MCF 10A (cell line): Measurements from ENCODE around the gene UBB. TPM values are rescaled to one million over a fixed set of nuclear protein-coding genes. Genes with fewer than 3 reads are reported as not detected.

Experiments used
- BruUV-seq: library from RNA; stranded (reverse); fragments of 400-500 nt; replicated peaks from 2 replicates; lab custom pipeline; 2021; lab: Mats Ljungman, UMichigan
- CTCF ChIA-PET: fragments of 300-600 bp; sonication (Branson Sonifier 250); formaldehyde crosslinking; extraction: SDS; loops from one replicate; lab custom pipeline; 2021; ENCODE audit warnings: antibody characterized with exemption, inconsistent platforms; lab: Yijun Ruan, JAX
- POLR2A ChIA-PET: fragments of 300-600, 350-650 bp; sonication (Branson Sonifier 250); formaldehyde crosslinking; extraction: SDS; loops from one replicate; lab custom pipeline; 2020; ENCODE audit warnings: antibody characterized with exemption, inconsistent platforms; lab: Yijun Ruan, JAX
- DNase-seq: peaks from one replicate; pipeline ENCODE4 v3.0.0-alpha.2; 2018; ENCODE audit not compliant: unreplicated experiment
- H3K27ac Mint-ChIP-seq: one replicate; pipeline ENCODE4 v1.8.0; 2022; ENCODE audit warnings: mild to moderate bottlenecking, low read depth, mixed read lengths; ENCODE audit not compliant: unreplicated experiment
- H3K27me3 Mint-ChIP-seq: one replicate; pipeline ENCODE4 v1.8.0; 2022; ENCODE audit warnings: mixed read lengths; ENCODE audit not compliant: insufficient read depth, unreplicated experiment
- H3K36me3 Mint-ChIP-seq: one replicate; pipeline ENCODE4 v1.8.0; 2022; ENCODE audit warnings: mild to moderate bottlenecking, moderate library complexity, mixed read lengths; ENCODE audit not compliant: insufficient read depth, unreplicated experiment
- H3K4me1 Mint-ChIP-seq: one replicate; pipeline ENCODE4 v1.8.0; 2022; ENCODE audit warnings: mixed read lengths; ENCODE audit not compliant: insufficient read depth, unreplicated experiment
- H3K4me3 Mint-ChIP-seq: one replicate; pipeline ENCODE4 v1.8.0; 2022; ENCODE audit warnings: mild to moderate bottlenecking, moderate library complexity, mixed read lengths; ENCODE audit not compliant: unreplicated experiment
- H3K9me3 Mint-ChIP-seq: one replicate; pipeline ENCODE4 v1.8.0; 2022; ENCODE audit warnings: mixed read lengths; ENCODE audit not compliant: unreplicated experiment
- CTCF ChIP-seq: fragments of 200-600 bp; IDR thresholded peaks from one replicate; pipeline ENCODE4 v1.8.0; 2022; ENCODE audit warnings: antibody characterized with exemption, mild to moderate bottlenecking; ENCODE audit not compliant: unreplicated experiment
- intact Hi-C: fragments of 100-400 bp; cut with micrococcal nuclease; formaldehyde crosslinking; loops from 2 replicates; pipeline ENCODE4 v1.14.1; 2022
- total RNA-seq: library from RNA; stranded (reverse); gene quantifications from 2 replicates; pipeline ENCODE4 v1.2.3, GENCODE V29; 2022

The UBB gene
- total RNA-seq, 1 experiment from 2014 or later: 626 TPM

GRCh38 chr17:16346721-16347271 is 34.1 kb upstream of the UBB start:
- intact Hi-C loops: no loop called here
- ChIA-PET CTCF (interaction anchor here (0.6 kb wide), 1 partner anchor 148 kb away, joined by 3 read pairs; no protein-coding TSS in a partner anchor), POLR2A (no interaction called here)
- no peaks in the 10 kb centered on the region for H3K27me3 Mint-ChIP-seq
- TF ChIP-seq CTCF: no peak
- H3K4me3 Mint-ChIP-seq: no peak overlapping the region
- no peak for DNase-seq
- BruUV-seq: no TSS peak
- H3K9me3 Mint-ChIP-seq: no peaks in the 10 kb centered on the region
- H3K27ac Mint-ChIP-seq: no peak overlapping the region
- H3K36me3 Mint-ChIP-seq: peaks cover 14% of the 10 kb centered on the region
- no peaks in the 10 kb centered on the region for H3K4me1 Mint-ChIP-seq

- H3K27ac Mint-ChIP-seq: no peak overlapping the region
- intact Hi-C loops: no loop called here
- no peak for DNase-seq
- ChIA-PET CTCF (no interaction called here), POLR2A (interaction anchor here (0.9 kb wide), 1 partner anchor 30 kb away, joined by 4 read pairs; no protein-coding TSS in a partner anchor)
- BruUV-seq: no TSS peak
- no peak overlapping the region for H3K4me3 Mint-ChIP-seq
- H3K9me3 Mint-ChIP-seq: no peaks in the 10 kb centered on the region
- peaks cover 14% of the 10 kb centered on the region for H3K36me3 Mint-ChIP-seq
- no peak for TF ChIP-seq CTCF
- peaks cover 4% of the 10 kb centered on the region for H3K4me1 Mint-ChIP-seq
- H3K27me3 Mint-ChIP-seq: no peaks in the 10 kb centered on the region
Observed at GRCh38 chr17:16348586-16348985, 32.3 kb upstream of the UBB start.

GRCh38 chr17:16349431-16349830 is 31.5 kb upstream of the UBB start:
- no peak for DNase-seq
- no peak overlapping the region for H3K27ac Mint-ChIP-seq
- BruUV-seq: no TSS peak
- no peak for TF ChIP-seq CTCF
- POLR2A ChIA-PET: interaction anchor here (0.5 to 0.8 kb wide), 7 partner anchors 18 to 240 kb away, joined by 3 to 4 read pairs (median 3); no protein-coding TSS in a partner anchor
- intact Hi-C loops: no loop called here
- no peak overlapping the region for H3K4me3 Mint-ChIP-seq
- peaks cover 4% of the 10 kb centered on the region for H3K4me1 Mint-ChIP-seq
- H3K36me3 Mint-ChIP-seq: peaks cover 14% of the 10 kb centered on the region
- no peaks in the 10 kb centered on the region for H3K27me3 Mint-ChIP-seq
- CTCF ChIA-PET: interaction anchor here (0.7 to 7.7 kb wide), 3 partner anchors 15 to 44 kb away, joined by 3 to 80 read pairs (median 3); no protein-coding TSS in a partner anchor
- no peaks in the 10 kb centered on the region for H3K9me3 Mint-ChIP-seq

- Mint-ChIP-seq H3K9me3 (no peaks in the 10 kb centered on the region), H3K27ac (peak overlapping the region; percentile 43), H3K4me3 (peak overlapping the region; percentile 81), H3K36me3 (peaks cover 14% of the 10 kb centered on the region), H3K4me1 (peaks cover 4% of the 10 kb centered on the region), H3K27me3 (no peaks in the 10 kb centered on the region)
- CTCF ChIA-PET: interaction anchor here (0.6 to 7.7 kb wide), 5 partner anchors 12 to 250 kb away, joined by 3 to 80 read pairs (median 4); no protein-coding TSS in a partner anchor
- BruUV-seq: TSS peak; percentile 48
- POLR2A ChIA-PET: interaction anchor here (0.6 to 4.3 kb wide), 13 partner anchors 9 to 201 kb away, joined by 3 to 39 read pairs (median 6); partner anchors contain the start of genes PIGL and UBB
- peak; percentile 30 for DNase-seq
- intact Hi-C loops: no loop called here
- TF ChIP-seq CTCF: no peak
Observed at GRCh38 chr17:16351831-16352230, 29.1 kb upstream of the UBB start.
